ENCODE measurements around the gene CAMSAP1.
A peak's percentile ranks its signal among the peaks of the same experiment; 100 is the strongest.

CAMSAP1 gene

DNA sequence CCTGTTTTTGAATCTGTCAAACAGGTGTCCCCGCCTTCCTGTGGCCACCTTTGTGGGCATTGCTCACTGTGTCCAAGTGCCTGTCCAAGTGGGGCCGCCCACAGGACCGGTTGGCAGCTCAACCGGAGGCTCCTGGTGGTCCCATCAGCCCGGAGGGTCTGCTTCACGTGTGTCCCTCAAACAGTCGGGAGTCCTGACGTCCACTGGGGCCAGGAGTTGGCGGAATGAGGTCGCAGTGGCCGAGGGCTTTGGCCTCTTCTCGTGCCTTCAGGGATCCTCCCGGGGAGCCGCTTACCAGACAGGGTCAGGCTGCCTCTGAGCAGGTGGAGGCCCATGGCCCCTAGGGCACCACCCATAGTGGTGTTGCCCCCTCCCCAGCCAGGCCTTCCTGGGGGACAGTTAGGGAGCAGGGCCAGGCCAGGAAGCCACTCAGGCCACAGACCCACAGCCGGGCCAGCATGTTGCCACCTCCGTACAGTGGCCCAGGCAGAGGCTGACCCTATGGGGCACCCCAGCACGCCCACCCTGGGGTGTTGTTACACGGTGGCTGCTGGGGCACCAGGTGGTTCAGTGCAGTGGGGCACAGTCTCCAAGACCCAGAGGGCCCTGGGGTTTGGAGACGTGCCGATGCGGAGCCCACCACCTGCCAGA is 135.8 kb downstream of the CAMSAP1 start:
- no peak for DNase-seq

DNA sequence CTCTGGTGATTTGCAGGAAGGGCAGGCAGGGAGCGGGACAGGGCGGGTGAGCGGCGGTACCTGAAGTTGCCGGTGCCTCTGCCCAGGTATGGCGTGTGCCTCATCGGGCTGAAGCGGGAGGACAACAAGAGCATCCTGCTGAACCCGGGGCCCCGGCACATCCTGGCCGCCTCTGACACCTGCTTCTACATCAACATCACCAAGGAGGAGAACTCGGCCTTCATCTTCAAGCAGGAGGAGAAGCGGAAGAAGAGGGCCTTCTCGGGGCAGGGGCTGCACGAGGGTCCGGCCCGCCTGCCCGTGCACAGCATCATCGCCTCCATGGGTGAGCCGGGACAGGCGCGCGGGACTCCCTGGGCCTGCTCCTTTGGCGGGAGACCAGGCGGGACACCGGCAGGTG is 136.6 kb downstream of the CAMSAP1 start:
- no peak for DNase-seq

DNA sequence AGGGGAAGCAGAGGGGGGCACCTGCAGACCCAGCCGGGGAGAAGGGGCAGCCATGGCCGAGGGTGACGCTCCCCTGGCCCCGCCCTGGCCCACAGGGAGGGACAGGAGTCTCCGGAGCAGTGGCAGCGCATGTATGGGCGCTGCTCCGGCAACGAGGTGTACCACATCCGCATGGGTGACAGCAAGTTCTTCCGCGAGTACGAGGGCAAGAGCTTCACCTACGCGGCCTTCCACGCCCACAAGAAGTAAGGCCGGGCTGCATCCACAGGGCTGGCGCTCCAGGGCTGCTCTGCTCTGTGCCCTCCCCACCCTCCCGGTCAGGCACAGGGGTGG is 137.2 kb downstream of the CAMSAP1 start:
- DNase-seq = peak; percentile 4

DNA sequence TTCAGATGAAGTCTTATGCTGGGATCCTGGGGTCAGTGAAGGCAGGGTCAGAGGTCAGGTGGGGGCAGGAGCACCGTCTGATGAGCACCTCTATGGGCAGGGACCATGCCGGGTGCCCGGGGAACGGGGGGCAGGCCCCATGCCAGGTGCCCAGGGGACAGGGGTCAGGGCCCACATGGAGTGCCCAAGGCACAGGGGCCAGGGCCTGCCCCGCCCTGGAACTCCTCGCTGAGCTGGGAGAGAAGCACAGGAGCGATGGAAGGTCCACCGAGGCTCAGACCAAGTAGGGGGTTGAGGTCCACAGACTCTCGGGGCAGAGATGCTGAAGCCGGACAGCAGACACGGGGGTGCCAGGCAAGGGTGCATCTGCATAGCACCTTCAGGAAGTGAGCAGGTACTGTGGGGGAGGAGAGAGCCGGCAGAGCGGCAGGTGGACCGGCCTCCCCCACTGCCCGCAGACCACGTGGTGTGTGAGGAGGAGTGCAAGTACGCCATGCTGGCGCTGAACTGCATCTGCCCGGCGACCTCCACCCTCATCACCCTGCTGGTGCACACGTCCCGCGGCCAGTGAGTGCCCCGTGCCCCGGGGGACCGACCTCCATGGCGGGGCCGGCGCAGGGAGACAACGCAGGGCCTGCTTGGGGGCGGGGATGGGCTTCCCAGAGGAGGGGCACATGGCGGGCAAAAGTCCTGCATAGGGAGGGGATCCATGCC is 137.7 kb downstream of the CAMSAP1 start:
- DNase-seq = no peak

DNA sequence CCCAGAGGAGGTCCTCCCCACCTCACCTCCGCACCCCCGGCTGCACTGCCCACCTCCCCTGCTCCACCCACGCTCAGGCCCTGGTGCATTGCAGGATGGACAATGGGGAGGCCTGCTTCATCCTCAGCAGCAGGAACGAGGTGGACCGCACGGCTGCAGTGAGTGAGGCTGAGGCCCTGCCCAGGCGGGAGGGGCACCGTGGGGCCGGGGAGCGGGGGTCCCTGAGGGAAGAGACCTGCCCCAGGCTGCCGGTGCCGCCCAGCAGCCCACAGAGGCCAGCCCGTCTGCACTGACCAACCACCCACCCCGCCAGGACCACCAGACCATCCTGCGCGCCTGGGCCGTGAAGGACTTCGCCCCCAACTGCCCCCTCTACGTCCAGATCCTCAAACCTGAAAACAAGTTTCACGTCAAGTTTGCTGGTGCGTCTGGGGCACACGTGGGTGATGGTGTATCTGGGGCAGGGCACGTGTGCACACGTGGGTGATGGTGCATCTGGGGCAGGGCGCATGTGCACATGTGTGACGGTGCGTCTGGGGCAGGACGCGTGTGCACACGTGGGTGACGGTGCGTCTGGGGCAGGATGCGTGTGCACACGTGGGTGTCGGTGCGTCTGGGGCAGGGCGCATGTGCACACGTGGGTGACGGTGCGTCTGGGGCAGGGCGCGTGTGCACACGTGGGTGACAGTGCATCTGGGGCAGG is 138.7 kb downstream of the CAMSAP1 start:
- DNase-seq = no peak

DNA sequence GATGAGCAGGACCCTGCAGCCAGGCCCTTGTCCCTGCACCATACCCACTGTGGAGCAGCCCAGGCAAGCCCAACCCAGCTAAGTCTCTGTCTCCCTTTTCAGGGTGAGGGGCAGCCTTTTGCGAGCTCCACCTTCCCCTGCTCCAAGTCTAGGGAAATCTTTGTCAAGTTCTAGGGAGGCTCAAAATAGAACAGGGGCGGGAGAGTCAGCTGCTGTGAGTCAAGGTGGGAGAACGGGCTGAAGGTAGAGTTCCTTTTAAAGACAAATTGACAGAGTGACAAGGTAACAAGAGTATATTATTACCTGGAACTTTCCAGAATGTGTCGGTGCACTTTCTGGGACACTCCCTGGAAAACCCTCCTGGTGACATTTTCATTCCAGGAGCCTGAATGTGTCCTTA is 140.6 kb downstream of the CAMSAP1 start:
- no peak for DNase-seq

DNA sequence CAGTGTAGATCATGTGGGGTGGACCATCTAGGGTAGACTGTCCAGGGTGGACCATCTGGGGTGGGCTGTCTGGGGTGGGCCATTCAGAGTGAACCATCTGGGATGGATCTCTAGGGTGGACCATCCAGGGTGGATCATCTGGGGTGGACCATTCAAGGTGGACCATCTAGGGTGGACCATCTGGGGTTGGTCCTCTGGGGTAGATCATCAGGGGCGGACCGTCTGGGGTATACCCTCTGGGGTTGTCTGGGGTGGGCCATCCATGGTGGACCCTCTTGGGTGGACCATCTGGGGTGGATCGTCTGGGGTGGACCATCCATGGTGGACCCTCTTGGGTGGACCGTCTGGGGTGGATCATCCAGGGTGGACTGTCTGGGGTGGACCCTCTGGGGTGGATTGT is 141.1 kb downstream of the CAMSAP1 start:
- no peak for DNase-seq

DNA sequence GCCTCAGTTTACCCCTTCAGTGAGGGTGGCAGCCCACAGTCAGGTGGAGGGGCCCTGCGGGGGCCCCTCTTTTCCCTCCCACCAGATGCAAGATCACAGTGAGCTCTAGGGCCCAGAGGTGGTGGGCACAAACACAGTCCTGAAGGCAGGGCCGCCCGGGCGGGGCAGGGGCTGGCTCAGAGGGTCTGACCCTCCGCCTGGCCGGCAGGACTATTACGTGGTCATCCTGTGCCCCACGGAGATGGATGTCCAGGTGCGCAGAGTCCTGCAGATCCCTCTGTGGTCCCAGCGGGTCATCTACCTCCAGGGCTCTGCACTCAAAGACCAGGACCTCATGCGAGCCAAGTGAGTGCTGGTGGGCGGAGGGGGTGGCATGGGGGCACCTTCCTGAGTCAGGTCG is 141.9 kb downstream of the CAMSAP1 start:
- DNase-seq = no peak

DNA sequence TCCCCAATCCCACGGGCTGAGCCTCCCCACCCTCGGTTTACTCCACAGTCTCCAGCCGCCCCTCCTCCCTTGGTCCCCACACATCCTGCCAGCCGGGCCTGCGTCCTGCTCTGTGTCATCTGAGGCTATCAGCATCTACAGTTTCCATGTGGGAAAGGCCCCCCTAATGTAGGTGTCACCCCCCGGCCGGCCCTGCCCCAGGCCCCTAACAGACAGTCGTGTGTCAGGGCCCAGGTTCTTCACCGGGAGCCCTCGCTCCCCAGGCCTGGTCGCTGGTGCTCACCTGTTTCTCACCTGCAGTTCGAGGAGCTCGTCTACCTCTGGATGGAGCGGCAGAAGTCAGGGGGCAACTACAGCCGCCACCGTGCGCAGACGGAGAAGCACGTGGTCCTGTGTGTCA is 142.6 kb downstream of the CAMSAP1 start:
- DNase-seq = no peak

DNA sequence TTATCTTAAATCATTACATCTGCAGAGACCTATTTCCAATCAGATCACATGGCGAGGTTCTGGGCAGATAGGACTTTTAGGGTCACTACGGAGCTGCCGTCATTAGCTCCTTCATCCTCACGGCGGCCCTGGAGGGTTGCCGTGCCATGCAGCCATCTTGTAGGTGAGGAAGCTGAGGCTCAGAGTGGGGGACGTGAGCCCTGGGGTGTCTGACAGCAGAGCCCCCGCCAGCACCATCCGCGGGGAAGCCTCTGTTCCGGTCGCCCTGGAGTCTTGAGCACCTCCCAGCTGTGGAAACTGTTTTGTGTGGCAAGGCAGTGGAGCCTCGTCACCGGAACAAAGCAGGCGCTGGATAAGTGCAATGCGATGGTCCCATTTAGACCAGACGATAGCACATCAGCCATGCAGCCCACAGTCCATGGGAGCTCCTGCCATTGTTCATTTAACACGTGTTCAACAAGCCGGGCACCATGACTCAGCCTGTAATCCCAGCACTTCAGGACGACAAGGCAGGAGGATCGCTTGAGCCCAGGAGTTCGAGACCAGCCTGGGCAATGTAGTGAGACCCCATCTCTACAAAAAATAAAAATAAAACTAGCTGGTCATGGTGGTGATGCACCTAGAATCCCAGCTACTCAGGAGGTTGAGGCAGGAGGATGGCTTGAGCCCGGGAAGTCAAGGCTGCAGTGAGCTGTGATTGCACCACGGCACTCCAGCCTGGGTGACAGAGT is 143.5 kb downstream of the CAMSAP1 start:
- DNase-seq = no peak

DNA sequence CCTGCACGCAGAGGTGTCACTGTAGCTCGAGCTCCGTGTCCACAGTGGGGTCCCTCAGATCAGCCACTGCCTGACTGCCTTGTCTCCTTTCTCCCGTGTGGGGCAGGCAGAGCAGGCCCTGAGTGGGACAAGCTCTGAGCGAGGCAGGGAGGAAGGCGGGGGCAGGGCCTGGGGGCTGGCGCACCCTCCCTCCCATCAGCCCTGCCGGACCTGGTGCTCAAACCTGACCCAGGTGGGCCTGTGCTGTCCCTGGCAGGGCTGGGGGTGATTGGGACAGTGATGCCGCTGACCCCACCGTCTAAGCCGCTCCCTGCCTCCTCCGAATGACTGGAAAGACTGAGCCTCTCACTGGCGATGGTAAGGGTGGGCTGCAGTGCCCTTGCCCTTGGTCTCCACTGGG is 144.4 kb downstream of the CAMSAP1 start:
- DNase-seq = no peak

DNA sequence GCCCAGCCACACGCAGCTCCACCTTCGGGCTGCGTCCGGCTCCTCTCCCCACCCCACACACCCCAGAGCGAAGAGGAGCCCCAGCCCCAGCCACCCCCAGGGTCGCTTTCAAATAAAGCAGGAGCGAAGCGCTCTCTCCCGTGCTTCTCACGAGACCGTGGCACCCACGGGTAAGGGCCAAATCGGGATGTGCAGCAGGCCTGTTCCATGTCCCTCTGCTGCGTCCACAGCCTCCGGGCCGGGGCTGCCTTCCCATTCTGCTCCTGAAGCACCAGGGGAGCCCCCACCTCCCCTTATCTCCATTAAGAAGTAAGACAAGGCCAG is 145.5 kb downstream of the CAMSAP1 start:
- no peak for DNase-seq

DNA sequence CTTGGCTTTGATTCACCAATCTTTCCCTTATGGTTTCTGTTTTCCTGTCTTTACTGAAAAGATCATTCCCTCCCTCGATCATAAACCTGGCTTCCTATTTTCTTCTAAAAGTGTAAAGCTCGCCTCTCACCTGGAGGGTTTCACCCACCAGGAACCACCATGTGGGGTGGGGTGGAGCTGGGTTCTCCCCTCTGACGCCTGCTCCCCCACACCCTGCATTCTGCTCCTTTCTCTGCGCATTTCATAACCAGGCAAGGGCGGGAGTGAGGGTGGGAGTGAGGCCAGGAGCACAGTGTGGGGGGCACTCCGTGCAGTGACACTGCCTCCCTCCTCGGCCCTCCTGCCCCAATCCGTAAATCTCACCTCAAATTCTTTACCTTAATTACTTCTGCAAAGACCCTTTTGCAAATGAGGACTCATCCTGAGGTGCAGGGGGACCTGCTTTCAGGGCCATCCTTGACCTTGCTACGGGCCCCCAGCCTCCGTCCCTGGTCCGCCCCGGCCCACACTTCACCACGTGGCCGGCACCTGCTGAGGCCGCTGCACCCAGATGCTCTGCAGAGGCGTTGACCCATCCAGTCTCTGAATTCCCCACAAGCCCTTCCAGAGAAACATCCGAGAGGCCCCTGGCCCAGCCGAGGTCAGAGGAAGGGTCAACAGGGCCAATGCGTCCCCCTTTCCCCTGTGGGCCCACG is 146.0 kb downstream of the CAMSAP1 start:
- DNase-seq = no peak

DNA sequence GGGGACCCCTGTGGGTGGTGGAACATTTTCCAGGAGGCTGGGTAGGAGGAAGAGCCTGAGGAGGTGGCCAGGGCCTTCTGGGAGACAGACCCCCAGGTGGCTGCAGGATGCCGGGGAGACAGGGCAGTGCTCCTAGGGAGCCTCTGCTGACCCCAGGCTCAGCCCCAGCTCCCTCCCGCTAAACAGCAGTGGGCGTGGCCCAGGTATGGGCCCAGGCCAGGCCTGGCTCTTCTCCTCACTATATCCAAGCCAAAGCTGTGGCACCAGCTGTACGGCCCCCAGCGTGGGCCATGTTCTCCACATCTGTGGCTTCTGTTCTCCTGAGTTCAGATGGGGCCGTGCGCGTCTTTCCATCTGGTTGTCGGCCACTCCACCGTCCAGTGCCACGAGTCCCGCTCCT is 146.9 kb downstream of the CAMSAP1 start:
- DNase-seq = no peak

DNA sequence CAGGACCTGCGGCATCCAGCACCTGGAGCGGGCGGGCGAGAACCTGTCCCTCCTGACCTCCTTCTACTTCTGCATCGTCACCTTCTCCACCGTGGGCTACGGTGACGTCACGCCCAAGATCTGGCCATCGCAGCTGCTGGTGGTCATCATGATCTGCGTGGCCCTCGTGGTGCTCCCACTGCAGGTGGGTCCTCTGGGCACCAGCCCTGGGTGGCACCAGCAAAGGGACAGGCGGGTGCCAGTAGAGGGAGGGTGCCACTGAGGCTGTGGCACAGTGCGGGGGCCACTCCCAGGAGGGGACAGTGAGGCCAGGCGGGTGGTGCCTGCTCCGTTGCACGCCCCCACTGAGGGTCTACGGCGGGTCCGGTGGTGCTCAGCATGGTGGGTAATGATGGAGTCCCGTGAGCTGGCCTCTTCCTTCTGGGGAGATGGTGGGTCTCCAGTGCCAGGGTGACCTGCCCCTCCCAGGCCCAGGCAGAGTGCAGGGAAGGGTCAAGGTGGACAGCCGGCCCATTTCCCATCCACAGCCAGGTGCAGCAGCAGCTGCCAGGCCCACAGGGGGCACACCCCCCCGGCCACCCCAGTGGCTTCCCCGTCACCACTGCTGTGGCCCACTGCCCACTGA is 147.6 kb downstream of the CAMSAP1 start:
- DNase-seq = no peak

DNA sequence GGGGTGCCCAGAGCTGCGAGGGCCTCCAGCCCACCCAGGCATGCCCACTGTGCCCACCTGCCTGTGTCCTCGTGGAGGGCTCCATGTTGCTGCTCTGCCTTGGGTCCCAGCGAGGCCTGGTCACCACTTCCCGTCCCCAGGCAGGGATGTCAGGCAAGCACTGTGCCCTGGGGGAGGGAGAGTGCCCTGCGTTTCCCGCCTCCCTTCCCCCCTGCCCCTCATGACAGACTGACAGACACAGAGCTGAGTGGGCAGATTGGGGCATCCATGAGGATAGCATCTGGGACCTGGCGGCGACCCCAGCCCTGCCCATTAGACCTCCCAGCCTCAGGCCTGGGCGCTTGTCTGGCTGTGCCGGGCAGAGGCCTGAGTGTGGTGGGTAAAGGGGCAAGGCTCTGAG is 148.5 kb downstream of the CAMSAP1 start:
- no peak for DNase-seq
